Stimulated activated naive CD8-positive, alpha-beta T cell treated with anti-CD3 and anti-CD28 coated beads, Interleukin-15, Interleukin-2, amounts not matched to agents 100 U/mL and 50 U/mL, for 24 hours (primary cell): ENCODE results near the gene ARID3A.

Experiments
- ATAC-seq: fragments of 150-1000 bp; cut with Tn5 transposase; one replicate; pipeline ENCODE4 v1.10.0; 2021
- DNase-seq: peaks from one replicate; pipeline ENCODE4 v3.0.0; 2021

The ARID3A gene

DNA sequence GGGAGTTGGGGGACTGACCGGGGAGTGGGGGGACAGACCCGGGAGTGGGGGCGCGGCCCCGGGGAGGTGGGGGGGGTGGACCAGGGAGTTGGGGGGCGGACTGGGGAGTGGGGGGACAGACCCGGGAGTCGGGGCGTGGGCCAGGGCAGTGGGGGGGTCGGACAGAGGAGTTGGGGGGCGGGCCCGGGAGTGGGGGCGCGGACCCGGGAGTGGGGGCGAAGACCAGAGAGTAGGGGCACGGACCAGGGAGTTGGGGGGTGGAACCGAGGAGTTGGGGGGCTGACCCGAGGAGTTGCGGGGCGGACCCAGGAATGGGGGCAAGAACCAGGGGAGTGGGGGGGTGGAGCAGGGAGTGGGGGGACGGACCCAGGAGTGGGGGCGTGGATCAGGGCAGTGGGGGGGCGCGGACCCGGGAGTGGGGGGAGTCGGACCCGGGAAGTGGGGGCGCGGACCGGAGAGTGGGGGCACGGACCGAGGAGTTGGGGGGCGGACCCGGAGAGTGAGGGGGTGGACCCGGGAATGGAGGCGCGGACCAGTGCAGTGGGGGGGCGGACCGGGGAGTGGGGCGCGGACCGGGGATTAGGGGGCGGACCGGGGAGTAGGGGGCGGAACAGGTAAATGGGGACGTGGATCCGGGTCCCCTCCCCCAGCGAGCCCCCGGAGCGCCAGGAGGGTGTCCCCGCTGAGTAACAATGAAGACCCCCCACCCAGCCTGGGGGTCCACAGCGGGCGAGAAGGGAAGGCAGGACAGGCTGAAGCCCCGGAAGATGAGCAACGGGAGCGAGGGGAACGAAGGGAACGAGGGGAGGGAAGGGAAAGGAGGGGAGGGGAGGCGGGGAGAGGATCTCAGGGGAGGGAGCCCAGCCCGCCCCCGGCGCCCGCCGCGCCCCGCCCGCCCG lies 13.4 kb upstream of the ARID3A start:
- ATAC-seq (no peak), DNase-seq (peak; percentile 51)

GRCh38 chr19:913080-913748 lies 12.6 kb upstream of the ARID3A start, which contains the start of gene R3HDM4:
R3HDM4 (minus strand) TSS chr19:913219; CDS start chr19:913157, 62 bp downstream.
- ATAC-seq: peak; percentile 69
- DNase-seq: peak; percentile 93

- DNase-seq (peak; percentile 59), ATAC-seq (no peak)
Measured at GRCh38 chr19:916645-917322, 9.1 kb upstream of the ARID3A start.

GRCh38 chr19:917323-918151 lies 8.3 kb upstream of the ARID3A start, which contains the start of gene KISS1R:
KISS1R (plus strand) TSS chr19:917333; CDS start chr19:917503, 170 bp downstream.
- DNase-seq: peak; percentile 70
- ATAC-seq: peak; percentile 10

GRCh38 chr19:918152-918437 lies 7.7 kb upstream of the ARID3A start:
- DNase-seq: no peak
- ATAC-seq: no peak

- no peak for ATAC-seq
- peak; percentile 46 for DNase-seq
Measured at GRCh38 chr19:918481-919198, 7.2 kb upstream of the ARID3A start.

DNA sequence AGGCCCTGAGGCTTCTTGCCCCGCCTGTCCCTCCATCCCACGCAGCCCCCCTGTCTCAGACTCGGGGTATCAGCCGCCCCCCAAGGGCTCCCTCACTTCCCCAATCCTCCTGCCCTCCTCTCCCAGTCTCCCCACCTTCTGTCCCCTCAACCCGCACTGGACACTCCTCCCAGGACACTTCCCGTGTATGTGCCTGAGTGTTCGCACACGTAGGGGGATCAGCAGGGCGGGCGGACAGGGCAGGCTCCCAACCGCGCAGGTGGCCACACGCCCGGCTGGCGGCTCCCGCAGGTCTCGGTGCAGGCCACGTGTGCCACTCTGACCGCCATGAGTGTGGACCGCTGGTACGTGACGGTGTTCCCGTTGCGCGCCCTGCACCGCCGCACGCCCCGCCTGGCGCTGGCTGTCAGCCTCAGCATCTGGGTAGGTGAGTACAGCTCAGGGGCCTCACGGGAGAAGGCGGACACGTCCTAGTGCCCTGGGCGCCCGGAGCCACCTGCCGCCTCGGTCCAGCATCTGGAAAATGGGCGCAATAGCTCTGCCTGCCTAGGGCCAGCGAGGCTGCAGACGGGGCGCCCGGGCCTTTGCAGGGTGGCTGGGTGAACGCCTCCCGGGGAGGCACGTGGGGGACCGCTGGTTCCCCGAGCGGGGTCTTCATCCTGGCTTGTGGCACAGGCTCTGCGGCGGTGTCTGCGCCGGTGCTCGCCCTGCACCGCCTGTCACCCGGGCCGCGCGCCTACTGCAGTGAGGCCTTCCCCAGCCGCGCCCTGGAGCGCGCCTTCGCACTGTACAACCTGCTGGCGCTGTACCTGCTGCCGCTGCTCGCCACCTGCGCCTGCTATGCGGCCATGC lies 6.4 kb upstream of the ARID3A start:
- ATAC-seq (peak; percentile 11), DNase-seq (peak; percentile 56)

DNA sequence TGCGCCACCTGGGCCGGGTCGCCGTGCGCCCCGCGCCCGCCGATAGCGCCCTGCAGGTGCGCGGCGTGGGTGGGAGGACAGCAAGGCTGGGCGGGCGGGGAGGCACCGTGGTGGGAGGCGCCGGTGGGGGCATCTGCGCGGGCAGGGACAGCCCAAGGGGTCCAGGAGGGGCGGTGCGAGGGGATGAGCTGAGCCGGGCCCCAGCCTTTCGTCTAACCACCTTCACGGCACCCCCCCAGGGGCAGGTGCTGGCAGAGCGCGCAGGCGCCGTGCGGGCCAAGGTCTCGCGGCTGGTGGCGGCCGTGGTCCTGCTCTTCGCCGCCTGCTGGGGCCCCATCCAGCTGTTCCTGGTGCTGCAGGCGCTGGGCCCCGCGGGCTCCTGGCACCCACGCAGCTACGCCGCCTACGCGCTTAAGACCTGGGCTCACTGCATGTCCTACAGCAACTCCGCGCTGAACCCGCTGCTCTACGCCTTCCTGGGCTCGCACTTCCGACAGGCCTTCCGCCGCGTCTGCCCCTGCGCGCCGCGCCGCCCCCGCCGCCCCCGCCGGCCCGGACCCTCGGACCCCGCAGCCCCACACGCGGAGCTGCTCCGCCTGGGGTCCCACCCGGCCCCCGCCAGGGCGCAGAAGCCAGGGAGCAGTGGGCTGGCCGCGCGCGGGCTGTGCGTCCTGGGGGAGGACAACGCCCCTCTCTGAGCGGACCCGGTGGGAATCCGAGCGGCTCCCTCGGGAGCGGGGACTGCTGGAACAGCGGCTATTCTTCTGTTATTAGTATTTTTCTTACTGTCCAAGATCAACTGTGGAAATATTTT lies 5.6 kb upstream of the ARID3A start:
- peak; percentile 47 for ATAC-seq

DNA sequence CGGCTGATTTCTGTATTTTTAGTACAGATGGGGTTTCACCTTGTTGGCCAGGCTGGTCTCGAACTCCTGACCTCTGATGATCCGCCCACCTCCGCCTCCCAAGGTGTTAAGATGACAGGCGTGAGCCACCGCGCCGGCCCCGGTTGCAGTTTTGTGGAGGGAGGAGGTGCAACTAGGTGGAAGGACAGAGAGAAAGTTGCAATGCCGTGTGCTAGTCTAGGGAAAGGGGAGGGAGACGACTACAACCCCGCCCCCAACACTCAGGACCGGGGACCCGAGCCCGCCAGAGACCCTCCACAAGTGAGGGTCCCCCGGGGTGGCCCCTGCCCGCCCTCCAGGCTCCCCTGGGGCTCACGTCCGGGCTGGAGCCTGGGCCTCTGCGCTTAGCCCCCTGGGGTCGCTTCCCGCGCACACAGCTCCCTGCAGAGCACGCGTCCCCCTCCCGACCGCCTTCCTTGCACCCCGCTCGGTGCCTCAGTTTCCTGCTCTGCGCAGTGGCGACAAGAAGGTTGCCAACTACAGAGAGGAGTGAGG lies 1.2 kb upstream of the ARID3A start:
- DNase-seq (peak; percentile 67), ATAC-seq (no peak)

More for the DNA sequence above, 5.6 kb upstream of the ARID3A start:
- peak; percentile 71 for DNase-seq

- DNase-seq (peak; percentile 55), ATAC-seq (peak; percentile 62)
Measured at GRCh38 chr19:925087-925525, 729 bp upstream of the ARID3A start.

DNA sequence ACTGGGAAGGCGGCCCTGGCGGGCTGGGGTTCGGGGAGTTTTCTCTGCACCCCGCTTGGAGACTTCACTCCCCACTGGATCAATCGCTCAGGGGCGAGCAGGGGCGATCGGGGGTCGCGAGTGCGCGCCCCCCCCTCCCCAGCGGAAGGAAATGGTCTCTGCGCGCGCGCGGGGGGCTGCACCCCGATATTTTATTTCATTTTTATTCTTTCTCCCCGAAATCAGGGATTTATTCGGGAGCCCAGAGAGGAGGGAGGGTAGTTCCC lies 421 bp downstream of the ARID3A start:
- ATAC-seq: no peak

DNA sequence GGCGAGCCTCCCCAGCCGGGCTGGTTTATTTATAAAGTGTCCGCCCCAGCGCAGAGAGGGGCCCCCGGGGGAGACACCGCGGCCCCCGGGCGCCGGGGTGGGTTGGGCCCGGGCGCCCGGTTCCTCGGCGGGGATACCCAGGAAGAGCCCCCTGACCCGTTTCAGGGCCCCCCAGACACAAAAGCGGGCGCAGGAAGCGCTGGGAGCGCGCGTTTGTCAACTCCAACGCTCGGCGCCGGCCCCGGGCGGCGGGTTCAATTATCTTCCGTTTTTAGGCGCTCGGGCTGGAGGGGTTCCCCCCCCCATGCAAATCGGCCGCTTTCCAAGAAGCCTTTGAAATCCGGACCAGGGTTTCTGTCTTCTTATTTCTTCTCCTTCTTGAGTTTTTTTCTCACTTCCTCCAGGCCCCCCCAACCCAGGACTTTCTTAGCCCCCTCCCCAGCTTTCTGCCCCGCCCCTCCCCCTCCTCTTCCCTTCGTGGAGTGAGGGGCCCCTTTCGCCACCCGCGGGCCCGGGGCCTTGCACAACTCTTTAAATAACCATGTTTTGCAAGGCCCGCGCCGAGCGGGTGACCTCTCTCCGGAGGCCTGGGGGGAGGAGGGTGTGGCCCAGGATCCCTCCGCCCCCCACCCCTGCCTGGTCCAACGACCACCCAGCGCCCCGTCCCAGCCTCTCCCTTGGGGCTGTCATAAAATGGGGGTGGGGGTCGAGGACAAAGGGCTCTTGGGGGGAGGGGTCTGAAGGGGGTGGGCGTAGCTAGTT lies 935 bp downstream of the ARID3A start:
- ATAC-seq (no peak), DNase-seq (peak; percentile 78)

More for the DNA sequence above, 421 bp downstream of the ARID3A start:
- no peak for DNase-seq

- ATAC-seq (no peak), DNase-seq (no peak)
Measured at GRCh38 chr19:927351-927779, 1.5 kb downstream of the ARID3A start.

DNA sequence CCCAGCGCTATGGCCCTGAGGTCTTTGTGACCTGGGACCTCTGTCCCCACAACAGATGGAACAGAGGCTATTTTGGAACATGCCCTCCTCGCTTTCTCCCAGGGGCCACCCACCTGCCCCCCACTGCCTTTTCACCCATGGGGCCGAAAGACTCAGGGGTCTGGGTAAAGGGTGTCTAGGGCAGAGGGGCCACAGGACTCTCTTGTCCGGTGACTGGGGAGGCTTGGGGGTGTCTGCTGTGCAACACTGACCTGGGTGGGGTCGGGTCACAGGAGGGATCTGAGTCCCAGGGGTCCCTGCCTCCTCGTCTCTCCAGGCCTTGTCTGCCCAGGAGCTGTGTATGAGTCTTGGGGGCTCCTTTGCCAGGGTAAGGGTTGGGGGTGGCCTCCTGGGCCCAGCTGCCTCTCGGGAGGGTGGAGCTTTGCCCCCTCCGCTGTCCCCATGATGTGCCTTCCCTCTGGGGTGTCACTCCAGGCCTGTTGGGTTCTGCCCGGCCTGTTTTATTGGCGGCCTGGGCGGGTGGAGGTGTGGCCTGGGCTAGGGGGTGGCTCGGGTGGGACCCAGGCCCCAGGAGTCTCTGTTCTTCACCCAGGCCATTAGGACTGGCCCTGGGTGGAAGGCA lies 2.1 kb downstream of the ARID3A start:
- no peak for DNase-seq

GRCh38 chr19:928471-929202 lies 2.8 kb downstream of the ARID3A start:
- ATAC-seq (no peak), DNase-seq (no peak)

More for the DNA sequence above, 2.1 kb downstream of the ARID3A start:
- ATAC-seq: no peak

GRCh38 chr19:929203-929890 lies 3.5 kb downstream of the ARID3A start:
- ATAC-seq: no peak
- DNase-seq: no peak

DNA sequence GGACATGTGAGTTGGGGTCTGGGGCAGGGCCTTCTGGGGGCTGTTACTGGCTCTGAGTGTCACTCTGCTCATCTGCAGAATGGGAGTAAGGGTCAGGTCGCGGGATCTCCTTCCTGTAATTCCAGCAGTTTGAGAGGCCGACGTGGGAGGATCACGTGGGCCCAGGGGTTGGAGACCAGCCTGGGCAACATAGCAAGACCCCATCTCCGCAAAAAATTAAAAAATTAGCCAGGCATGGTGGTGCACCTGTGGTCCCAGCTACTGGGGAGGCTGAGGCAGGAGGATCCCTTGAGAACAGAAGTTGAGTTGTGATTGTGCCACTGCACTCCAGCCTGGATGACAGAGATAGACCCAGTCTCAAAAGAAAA lies 4.0 kb downstream of the ARID3A start:
- ATAC-seq (no peak), DNase-seq (no peak)
